HG03064 (cell line): ENCODE measurements around the gene CHRNA1.

Experiments used
- ATAC-seq: cut with Tn5 transposase; IDR thresholded peaks from one replicate; pipeline ENCODE4 v1.9.1; 2021; ENCODE audit warnings: low read depth; ENCODE audit not compliant: unreplicated experiment

The CHRNA1 gene

DNA sequence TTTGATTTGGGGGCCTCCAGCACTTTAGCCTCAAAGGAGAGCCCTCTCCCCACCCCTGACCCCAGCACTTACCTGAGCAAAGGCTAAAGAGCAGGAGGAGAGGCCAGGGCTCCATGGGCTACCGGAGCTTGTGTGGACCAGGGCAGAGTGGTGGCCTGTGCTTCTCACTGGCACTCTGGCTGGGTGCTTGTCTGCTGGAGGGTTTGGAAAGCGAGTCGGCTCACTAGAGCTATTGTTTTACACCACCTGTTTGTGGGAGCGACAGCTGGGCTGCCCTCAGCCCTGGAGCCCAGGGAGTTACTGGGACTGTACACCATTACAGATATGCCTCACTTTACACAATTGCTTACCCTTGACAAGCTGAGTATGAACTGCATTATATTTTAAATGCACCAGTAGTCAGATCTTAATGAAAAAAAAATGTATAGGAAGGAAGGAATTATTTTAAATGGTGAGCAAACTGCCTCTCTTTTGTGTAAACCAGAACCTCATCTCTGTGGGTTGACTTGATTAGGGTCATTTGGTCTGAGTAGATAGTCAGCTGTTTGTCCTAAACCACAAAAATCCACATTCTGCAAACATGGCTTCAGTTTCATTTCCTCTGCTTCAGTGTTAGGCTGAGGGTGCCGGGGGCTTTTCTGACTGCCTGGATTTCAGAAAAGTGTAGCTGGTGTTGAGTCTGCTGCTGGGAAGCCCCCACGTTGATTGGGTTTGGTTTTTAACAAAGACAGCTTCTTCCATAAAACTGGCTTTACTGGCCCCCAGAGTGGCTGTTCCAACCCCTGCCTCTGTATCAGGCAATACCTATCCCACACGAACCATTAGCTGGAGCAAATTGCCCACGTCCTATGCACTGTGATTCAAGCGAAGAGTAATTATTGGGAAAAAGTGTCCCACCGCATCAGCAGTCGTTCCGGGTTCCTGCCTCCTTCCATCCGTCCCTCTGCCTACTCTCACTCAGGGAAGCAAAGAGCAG is at the start of gene CHRNA1:
Gene CHRNA1 (minus strand): TSS at position 193 of the 976 bp plus-strand sequence. CDS start 78 bp downstream, at position 115.
- no peak for ATAC-seq

DNA sequence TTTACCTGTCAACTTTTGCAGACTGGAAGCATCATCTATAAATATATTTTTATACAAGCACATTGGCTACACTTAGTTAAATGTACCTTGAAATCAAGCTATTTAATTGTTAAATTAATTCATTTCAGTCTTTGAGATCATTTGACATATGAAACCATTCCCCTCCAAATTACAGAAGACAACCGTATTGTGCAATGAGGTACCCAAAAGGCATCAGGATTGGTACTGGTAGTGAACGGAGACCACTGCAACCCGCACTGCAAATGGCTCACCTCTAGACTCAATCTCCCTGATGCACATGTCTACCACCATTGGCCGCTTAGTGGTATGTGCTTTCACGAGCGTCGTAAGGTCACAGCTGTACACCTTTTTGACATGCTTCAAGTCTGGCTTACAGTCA is 47.8 kb upstream of the CHRNA1 start:
- no peak for ATAC-seq

DNA sequence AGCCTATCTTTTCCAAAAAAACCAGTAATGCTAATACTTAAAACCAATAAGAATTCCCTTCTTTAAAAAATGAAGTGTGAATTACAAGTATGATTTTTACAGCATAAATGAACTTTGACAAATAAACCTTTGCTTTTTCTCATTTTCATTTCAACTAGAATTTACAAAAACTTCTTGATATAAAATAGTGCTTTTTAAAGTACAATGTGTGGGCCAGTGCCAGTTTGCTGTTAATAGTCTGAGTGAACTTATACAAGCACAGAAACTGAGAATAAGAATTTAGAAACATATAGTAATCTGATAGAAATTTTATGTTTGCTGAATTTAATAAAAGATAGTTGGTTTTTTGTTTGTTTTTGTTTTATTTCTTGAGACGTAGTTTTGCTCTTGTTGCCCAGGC is 43.7 kb upstream of the CHRNA1 start:
- no peak for ATAC-seq

DNA sequence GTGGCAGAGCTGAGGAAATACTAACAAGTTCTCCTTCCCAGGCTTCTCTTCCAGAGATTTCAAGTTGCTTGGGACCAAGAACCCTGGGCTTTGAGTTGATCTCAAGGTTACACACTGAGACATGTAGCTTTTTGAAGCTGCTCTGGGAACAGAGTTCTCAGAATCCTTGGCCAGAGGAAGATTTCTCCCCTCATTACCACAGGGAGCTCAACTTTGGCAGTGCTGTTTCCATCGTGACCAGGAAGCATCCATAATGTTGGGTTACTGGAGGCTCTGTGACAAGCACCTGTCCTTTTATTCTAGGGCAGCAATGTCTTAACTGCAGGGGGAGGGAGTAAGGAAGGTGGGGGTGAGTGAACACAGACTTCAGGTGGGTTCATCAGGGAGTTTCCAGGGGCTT is 41.5 kb upstream of the CHRNA1 start:
- no peak for ATAC-seq

DNA sequence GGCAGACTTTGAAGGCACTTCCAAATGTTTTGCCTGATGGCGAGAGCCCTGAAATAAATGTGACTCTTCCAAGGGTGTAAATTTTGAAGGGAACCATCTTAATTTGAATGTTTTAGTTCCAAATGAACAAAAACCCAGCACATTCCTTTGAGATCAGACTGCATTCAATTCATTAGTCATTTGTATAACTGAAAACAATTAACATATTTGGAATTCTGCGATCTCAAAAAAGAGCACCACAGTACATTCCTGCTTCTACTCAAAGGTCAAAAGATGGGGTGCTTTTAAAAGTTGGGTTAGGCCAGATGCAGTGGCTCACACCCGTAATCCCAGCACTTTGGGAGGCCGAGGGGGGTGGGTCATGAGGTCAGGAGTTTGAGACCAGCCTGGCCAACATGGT is 38.2 kb upstream of the CHRNA1 start:
- no peak for ATAC-seq

DNA sequence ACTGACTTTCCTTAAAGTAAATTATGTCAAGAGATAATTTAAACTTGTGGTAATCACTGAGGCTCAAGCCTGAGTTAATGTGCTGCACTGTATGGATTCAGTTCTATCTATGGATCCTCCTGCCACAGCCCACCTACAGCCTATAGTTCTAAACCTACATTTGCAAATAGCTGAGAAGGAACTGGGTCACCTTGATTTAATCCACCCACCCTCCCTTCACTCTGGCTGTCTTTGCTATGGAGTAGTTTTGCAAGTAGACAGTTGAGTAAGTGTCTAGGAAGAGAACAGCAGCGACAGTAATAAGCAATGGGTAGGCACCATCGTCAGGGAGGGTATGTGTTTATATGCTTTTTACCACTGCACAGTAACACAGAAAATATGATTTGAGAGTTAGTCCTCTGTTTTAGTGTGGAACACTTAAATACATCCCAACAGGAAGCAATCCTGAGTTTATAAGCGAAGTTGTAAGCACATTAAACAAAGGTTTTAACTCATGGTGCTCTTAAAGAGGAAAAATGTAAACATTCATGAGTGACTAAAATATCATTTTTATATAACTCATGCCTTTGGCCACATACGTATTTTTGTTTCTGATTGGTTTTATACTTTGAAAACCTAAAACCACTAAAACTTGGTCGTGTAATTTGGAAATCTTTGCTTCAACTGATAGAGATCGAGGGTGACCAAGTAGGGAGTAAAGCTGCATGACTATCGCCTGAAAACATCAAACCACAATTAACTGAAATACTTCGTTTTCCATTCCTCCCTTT is 36.3 kb upstream of the CHRNA1 start:
- ATAC-seq: no peak

DNA sequence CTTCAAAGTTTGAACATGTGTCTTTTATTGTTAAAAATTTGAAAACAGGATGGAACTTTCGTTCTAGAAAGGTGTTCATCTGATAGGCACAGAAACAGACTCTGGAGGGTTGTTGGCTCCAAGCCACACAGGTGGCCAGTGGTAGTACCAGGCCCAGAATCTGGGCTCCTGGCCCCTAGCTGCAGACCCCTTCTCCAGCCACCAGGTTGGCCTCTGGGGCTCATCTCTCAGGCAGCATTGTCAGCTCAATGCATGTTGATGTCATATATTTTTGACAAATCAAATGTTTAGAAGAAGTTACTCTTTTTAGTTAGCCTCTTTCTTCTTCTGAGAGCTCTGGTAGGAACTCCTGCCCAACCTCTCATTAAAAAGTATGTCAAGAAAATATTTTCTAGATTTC is 34.5 kb upstream of the CHRNA1 start:
- ATAC-seq: no peak

DNA sequence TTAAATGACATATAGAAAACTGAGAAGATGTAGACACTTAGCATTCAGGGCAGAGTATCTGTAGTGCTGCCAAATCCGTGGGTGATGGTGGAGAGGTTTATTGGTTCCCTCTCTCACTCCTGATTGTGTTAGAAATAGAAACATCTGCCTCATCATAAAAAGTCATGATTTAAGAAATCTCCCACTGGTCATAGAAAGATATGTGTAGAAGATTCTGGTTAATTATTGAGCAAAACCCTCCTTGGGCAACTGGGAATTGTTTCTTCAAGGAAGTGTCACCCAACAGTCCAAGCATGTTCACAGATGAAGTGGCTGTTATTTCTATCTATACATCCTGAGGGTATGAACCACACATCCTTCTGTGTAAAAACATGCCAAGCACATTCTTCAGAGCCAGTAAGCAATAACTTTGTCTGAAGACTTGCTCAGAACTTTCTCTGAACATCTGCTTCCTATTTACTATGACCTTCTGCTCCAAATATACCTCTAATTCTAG is 33.6 kb upstream of the CHRNA1 start:
- no peak for ATAC-seq

DNA sequence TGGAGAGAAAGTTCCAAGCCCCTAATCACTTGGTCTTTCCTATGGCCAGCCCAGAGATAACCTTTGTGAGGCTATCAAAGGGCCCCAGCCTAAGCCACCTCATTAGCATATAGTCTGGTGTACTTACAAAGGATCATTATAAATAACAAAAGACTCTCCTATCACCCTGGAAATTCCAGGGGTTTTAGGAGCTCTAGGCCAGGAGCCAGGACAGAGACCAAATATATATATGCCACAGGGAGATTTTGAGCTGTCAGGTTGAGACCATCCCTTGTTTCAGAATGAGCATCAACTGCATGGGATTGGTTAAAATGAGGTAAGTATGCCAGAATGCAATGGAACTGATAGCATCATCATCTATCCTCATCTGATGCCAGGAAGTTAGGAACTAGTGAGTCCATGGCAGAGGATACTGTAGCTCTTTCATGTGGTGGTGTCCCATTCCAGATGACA is 32.1 kb upstream of the CHRNA1 start:
- ATAC-seq: no peak

DNA sequence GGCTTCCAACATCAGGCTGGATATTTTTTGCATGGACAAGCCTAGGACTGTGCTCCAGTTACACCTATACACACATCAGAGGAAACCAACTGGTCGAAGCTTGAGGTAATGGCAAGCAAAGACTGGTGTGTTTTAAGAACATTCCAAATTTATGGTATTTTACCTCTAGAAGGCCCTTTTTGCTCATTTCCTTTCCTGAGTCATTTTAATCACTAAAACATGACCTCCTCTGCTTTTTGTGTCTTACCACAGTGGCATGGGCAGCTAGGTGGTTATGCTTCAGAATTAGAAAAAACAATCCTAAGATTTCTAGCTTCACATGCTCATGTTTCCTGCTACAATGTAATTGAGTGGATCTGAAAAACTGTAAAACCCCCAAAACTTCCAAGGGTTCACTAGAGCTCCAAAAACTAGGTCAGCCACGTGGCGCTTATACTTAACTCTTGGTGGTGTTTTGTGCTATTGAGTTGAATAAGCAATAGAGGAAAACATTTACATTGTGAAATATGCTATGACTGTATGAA is 30.6 kb upstream of the CHRNA1 start:
- ATAC-seq: no peak

DNA sequence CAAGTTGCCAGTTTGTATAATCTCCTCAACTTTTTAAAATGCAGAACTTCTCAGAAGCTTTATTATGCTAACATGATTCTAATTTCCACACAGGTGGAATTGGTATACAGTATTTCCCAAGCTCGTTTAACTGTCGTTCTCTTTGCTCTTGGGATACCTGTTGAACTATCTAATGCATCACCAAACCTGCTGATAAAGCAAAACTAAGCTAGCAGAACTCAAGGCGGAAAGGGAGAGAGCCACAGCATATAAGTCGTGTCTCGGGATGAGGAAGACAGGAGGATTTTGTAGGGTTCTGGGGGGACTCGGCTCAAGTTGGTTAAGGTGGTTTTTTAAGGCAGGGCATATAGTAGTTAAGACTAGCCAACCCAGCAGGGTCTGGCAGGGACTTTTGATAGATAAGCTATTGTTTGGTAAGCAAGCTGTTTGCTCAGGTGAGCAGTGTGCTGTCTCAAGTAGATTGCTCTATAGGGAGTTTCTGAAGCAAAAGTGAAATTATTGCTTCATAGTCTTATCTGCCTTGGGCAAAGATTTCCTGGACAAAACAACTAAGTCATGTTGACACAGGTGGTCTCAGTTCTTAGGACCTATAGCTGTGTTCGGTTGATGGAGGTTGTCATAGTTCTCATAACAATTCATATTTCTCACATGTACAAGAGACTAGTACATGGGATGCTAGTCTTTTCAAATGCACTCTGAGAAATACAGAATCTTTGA is 28.2 kb upstream of the CHRNA1 start:
- ATAC-seq: no peak

DNA sequence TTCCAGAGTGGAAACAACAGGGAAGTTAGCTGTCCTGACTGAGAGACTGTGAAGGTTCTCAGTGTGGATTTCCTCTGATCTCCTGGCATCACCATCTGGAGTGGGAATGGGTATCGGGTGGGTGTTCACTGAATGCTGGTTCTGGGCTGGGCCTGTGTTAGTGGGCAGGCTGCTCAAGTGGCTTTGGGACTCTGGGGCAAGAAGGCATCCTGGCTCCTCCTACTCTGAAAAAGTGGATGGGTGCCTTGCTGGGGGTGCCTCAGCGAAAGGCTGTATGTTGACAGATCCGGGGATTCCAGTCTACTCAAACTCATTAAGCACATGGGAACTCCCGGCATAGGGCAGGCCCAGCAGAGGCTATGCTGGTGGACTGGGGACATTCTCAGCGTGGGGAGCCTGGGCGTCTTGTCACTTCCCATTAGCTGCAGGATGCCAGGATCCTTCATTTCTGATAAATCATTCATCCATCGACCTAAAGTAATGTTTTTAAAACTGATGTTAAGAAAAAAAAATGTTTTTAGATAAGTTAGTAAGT is 27.5 kb upstream of the CHRNA1 start:
- ATAC-seq: no peak

DNA sequence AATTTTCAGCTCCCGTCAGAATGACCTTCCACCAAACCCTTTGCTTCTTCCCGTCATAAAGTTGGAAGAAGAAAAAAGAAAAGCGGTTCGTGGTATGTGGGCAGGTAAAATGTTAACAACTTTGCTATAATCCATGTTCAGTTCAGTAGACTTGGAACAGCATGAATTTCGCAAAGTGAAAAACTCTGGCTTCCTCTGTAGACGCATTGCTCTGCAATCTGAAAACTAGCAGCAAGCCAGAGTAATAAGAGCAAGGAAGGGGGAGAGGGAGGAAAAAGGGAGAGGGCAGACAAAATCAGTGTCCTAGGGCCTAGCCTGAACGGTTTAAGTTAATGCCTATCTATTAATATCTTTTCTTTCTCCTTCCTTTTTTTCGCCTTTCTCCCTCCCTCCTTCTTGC is 26.7 kb upstream of the CHRNA1 start:
- no peak for ATAC-seq

DNA sequence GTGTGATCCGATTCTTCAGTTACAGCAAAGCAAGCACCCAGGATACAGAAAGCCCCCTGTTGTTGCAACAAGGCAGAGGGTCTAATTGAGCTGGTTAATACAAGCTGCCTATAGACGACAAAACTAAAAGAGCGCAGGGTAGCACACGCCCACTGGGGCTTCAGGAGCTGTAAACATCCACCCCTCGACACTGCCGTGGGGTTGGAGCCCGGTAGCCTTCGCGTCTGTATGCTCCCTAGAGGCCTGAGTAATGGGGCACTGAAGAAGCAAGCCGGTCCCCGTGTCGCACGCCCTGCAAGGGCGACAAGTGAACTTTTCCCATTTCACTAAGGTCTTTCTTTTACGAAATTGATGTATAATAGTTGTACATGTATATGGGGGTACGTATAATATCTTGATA is 24.7 kb upstream of the CHRNA1 start:
- ATAC-seq: no peak

DNA sequence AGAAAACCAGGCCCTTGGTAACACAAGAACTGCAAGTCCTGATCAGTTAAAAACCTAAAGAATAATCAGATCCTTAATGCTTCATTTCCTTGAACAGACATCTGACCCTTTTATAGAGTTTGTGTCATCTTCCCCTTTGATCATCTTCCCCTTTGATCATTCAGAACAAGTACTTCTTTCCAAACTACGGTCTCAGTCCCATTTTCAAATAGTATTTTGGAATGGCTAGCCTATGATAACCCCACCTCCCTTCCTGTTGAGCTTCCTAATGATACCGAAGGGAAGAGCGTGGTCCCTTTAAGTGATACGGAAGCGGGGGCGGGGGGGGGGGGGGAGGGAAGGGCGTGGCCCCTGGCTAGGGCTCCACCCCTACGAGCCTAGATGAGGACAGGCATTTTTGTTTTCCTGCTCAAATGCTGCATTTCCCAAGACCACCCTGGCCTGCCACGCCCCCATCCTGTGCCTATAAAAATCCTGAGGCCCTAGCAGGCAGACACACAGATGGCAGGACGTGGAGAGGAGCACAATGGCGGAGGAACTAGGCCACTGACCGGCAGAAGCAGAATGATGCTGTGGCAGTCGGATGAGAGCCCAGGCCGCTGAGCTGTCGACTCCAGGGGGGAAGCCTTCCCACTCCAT is 24.1 kb upstream of the CHRNA1 start:
- ATAC-seq: no peak

DNA sequence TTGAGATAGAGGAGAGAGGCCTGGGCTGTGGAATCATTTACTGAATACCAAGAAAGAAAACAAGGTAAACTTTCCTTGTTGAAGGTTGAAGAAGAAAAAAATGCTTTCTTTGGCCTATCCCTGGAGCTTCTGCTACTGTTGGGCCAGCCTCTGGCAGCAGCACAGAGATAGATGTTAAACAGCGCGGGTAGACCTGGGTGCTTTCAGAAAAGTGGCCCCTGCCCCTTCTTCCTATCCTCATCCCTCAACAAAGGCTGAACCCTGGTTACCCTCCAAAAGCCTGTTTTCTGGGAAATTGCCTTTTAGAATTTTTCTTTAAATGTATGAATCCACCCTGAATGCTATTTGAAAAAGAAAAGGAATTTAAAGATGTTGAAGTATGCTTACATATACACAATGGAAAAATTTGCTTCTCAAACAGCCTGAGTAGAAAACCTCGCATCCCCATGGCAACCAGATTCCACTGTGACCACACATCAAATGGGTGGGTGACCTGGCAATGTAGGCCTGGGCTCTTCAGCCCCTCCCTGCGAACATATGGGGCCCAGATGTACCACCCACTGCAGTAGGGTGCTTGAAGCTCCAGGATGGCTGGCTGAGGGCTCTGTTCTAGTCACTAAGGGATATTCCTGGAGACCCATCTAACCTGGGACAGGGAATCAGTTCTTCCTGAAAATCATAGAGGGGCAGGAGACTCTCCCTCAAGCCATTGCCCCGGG is 23.4 kb upstream of the CHRNA1 start:
- ATAC-seq: no peak

DNA sequence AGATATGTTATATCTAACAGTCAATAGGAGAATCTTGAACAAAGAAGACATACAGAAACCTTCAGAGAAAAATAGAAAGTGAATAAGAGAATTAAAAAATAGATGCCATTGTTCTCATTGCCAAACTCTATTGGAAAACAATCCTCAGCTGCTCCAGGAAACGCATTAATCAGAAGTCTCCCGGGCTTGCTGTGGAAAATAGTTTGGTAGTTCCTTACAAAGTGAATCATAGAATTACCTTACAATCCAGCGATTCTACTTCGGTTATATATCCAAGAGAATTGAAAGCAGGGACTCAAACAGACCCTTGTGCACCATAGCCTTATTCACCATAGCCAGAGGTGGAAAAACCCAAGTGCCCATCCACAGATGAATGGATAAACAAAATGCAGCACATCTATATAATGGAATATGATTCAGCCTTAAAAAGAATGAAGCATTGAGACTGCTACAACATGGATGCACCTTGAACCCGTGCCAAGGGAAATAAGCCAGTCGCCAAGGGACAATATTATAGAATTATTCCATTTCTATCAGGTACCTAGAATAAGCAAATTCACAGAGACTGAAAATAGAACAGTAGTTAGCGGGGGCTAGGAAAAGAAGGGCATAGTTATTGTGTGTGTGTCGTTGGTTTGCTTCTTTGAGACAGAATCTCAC is 21.9 kb upstream of the CHRNA1 start:
- no peak for ATAC-seq

DNA sequence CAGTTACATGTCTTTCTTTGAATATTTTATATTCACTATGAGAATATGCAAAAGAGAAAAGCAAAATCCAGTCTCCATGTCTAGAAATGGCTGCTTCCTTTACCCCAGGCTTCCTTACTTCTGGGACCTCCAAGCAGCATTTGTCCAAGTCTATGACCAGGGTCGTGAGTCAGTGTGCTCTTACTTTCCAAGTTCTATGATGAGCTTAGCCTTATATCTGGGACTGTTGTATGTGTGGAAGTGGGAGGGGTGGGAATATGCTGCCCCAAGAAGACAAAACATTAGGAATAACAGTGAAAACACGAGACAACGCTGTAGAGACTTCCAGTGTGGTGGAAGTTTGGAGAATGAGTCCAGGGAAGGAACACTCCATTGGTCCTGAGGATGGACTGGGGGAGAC is 21.2 kb upstream of the CHRNA1 start:
- ATAC-seq: no peak

DNA sequence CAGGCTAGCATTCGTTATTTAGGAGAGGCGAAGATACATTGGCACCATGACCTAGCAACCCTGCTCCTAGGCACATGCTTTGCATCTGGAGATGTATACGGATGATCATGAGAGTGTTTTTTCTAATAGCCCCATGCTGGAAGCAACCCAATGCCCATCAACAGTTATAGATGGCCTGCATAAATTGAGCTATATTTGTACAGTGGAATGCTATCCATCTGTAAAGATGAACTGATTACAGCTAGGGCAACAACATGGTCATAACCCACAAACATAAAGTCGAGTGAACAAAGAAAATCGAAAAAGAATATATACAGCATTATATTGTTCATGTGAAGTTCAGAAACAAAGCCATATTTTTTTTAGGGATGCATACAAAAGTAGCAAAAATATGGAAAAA is 20.6 kb upstream of the CHRNA1 start:
- ATAC-seq: no peak
